Measurements from ENCODE around the gene TENM4. TPM values are rescaled to one million over a fixed set of nuclear protein-coding genes. Genes with fewer than 3 reads are reported as not detected.
A peak's percentile ranks its signal among the peaks of the same experiment; 100 is the strongest.

The TENM4 gene
- total RNA-seq, 1 donor from 2014 or later, result 50.7 TPM

- H3K4me3 Mint-ChIP-seq (ENCODE audit: unreplicated experiment), result peak overlapping the region; percentile 95
- DNase-seq, result peak; percentile 78
- no peaks in the 10 kb centered on the region for H3K36me3 Mint-ChIP-seq (ENCODE audit: unreplicated experiment)
- peaks cover 18% of the 10 kb centered on the region for H3K27me3 Mint-ChIP-seq (ENCODE audit: unreplicated experiment)
- peaks cover 20% of the 10 kb centered on the region for H3K4me1 Mint-ChIP-seq (ENCODE audit: low read depth, unreplicated experiment)
- no peak overlapping the region for H3K27ac Mint-ChIP-seq (ENCODE audit: unreplicated experiment)
- TF ChIP-seq, protein P1, sequence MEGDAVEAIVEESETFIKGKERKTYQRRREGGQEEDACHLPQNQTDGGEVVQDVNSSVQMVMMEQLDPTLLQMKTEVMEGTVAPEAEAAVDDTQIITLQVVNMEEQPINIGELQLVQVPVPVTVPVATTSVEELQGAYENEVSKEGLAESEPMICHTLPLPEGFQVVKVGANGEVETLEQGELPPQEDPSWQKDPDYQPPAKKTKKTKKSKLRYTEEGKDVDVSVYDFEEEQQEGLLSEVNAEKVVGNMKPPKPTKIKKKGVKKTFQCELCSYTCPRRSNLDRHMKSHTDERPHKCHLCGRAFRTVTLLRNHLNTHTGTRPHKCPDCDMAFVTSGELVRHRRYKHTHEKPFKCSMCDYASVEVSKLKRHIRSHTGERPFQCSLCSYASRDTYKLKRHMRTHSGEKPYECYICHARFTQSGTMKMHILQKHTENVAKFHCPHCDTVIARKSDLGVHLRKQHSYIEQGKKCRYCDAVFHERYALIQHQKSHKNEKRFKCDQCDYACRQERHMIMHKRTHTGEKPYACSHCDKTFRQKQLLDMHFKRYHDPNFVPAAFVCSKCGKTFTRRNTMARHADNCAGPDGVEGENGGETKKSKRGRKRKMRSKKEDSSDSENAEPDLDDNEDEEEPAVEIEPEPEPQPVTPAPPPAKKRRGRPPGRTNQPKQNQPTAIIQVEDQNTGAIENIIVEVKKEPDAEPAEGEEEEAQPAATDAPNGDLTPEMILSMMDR (IDR thresholded peaks at IDR 0.05; ENCODE audit: partially characterized antibody, unreplicated experiment), result no peak
- H3K9me3 Mint-ChIP-seq (ENCODE audit: unreplicated experiment), result peaks cover 18% of the 10 kb centered on the region
These were observed 3.4 kb downstream of the TENM4 start for GRCh38 chr11:79437278-79437980.

GRCh38 chr11:79436919-79437277 is 3.9 kb downstream of the TENM4 start:
- Mint-ChIP-seq H3K27ac (ENCODE audit: unreplicated experiment) (no peak overlapping the region), H3K9me3 (ENCODE audit: unreplicated experiment) (peaks cover 18% of the 10 kb centered on the region), H3K4me1 (ENCODE audit: low read depth, unreplicated experiment) (peaks cover 23% of the 10 kb centered on the region), H3K4me3 (ENCODE audit: unreplicated experiment) (peak overlapping the region; percentile 89), H3K27me3 (ENCODE audit: unreplicated experiment) (peaks cover 18% of the 10 kb centered on the region), H3K36me3 (ENCODE audit: unreplicated experiment) (no peaks in the 10 kb centered on the region)
- TF ChIP-seq, protein P1 (IDR thresholded peaks at IDR 0.05; ENCODE audit: partially characterized antibody, unreplicated experiment), result no peak
- DNase-seq, result no peak

GRCh38 chr11:79434283-79434682 is 6.5 kb downstream of the TENM4 start:
- TF ChIP-seq, protein P1 (IDR thresholded peaks at IDR 0.05; ENCODE audit: partially characterized antibody, unreplicated experiment), result no peak
- H3K4me1 Mint-ChIP-seq (ENCODE audit: low read depth, unreplicated experiment), result peaks cover 32% of the 10 kb centered on the region

DNA sequence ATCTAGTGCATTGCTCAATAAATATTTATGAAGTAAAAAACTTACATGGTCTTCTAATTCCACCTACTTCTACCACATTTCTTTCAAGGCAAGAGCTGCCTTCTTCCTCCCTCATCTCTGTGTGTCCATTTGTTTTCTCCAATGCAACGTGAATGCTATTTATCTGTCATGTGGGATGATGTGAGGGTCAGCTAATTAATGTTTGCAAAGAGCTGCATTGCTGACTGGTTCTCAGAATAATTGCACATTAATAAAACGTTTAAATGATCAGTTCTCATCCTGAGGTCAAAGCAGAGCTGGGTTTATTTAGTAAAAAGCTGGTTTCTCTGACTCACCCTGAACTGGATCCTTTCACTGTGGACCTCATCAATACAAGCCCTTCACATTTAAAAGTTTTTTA is 8.7 kb downstream of the TENM4 start:
- H3K27ac Mint-ChIP-seq (ENCODE audit: unreplicated experiment), result no peak overlapping the region
- TF ChIP-seq, protein P1 (IDR thresholded peaks at IDR 0.05; ENCODE audit: partially characterized antibody, unreplicated experiment), result no peak
- peaks cover 10% of the 10 kb centered on the region for H3K27me3 Mint-ChIP-seq (ENCODE audit: unreplicated experiment)
- H3K4me3 Mint-ChIP-seq (ENCODE audit: unreplicated experiment), result no peak overlapping the region
- DNase-seq, result no peak
- H3K4me1 Mint-ChIP-seq (ENCODE audit: low read depth, unreplicated experiment), result peaks cover 26% of the 10 kb centered on the region
- H3K36me3 Mint-ChIP-seq (ENCODE audit: unreplicated experiment), result no peaks in the 10 kb centered on the region
- peaks cover 9% of the 10 kb centered on the region for H3K9me3 Mint-ChIP-seq (ENCODE audit: unreplicated experiment)

More at GRCh38 chr11:79434283-79434682, 6.5 kb downstream of the TENM4 start:
- Mint-ChIP-seq H3K4me3 (ENCODE audit: unreplicated experiment) (no peak overlapping the region), H3K9me3 (ENCODE audit: unreplicated experiment) (peaks cover 14% of the 10 kb centered on the region), H3K27me3 (ENCODE audit: unreplicated experiment) (peaks cover 11% of the 10 kb centered on the region), H3K36me3 (ENCODE audit: unreplicated experiment) (no peaks in the 10 kb centered on the region), H3K27ac (ENCODE audit: unreplicated experiment) (no peak overlapping the region)
- DNase-seq, result no peak

DNA sequence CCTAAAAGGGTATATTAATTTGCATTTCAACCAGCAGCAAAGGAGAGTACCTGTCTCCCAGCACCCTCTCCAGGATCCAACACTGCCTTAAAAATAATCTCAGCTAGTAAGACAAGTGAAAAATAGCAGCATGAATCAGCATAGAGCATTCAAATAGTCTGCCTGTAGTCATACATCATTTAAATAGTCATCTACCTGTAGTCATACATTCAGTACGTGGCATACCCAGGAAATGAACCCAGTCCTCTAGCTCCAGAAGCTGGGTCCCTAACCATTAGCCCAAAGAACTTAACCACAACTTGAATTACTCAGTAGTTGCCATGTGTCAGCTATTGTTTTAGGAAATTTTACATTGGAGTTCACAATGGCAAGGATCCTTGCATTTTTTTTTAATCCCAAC is 9.3 kb downstream of the TENM4 start:
- H3K27ac Mint-ChIP-seq (ENCODE audit: unreplicated experiment), result no peak overlapping the region
- no peak overlapping the region for H3K4me3 Mint-ChIP-seq (ENCODE audit: unreplicated experiment)
- DNase-seq, result no peak
- peaks cover 3% of the 10 kb centered on the region for H3K9me3 Mint-ChIP-seq (ENCODE audit: unreplicated experiment)
- TF ChIP-seq, protein P1 (IDR thresholded peaks at IDR 0.05; ENCODE audit: partially characterized antibody, unreplicated experiment), result no peak
- H3K27me3 Mint-ChIP-seq (ENCODE audit: unreplicated experiment), result peaks cover 5% of the 10 kb centered on the region
- H3K36me3 Mint-ChIP-seq (ENCODE audit: unreplicated experiment), result no peaks in the 10 kb centered on the region
- peaks cover 21% of the 10 kb centered on the region for H3K4me1 Mint-ChIP-seq (ENCODE audit: low read depth, unreplicated experiment)
